HCT116 (cell line): ENCODE data around the gene KHDC4. TPM values are rescaled to one million over a fixed set of nuclear protein-coding genes. Genes with fewer than 3 reads are reported as not detected.
A peak's percentile ranks its signal among the peaks of the same experiment; 100 is the strongest.

Source experiments
- ATAC-seq: fragments of 200-7000 bp; cut with Tn5 transposase; 2 replicates; pipeline ENCODE4 v1.9.1; 2020; ENCODE audit warnings: mild to moderate bottlenecking, moderate library complexity
- BruUV-seq: library from RNA; stranded (reverse); fragments of 400-500 nt; replicated peaks from 2 replicates; lab custom pipeline; 2021; lab: Mats Ljungman, UMichigan
- CTCF ChIA-PET: fragments of 300-600 bp; sonication (Branson Sonifier 250); formaldehyde crosslinking; loops from one replicate; lab custom pipeline; 2021; ENCODE audit warnings: antibody characterized with exemption; lab: Charles Lee
- POLR2A ChIA-PET: fragments of 300-600, 350-600 bp; sonication (Branson Sonifier 250); formaldehyde crosslinking; loops from one replicate; lab custom pipeline; 2021; ENCODE audit warnings: antibody characterized with exemption; lab: Charles Lee
- RAD21 ChIA-PET, 2 experiments: fragments of 300-600 bp; sonication (Branson Sonifier 250); formaldehyde crosslinking; loops; one replicate each; lab custom pipeline; 2023; ENCODE audit warnings: low total read pairs in 2 of 2; ENCODE audit not compliant: uncharacterized antibody in 2 of 2, unreplicated experiment in 2 of 2, low non-redundant PET in 1 of 2; lab: Charles Lee
- DNase-seq: peaks from one replicate; pipeline ENCODE4 v3.0.0-alpha.2; 2010; ENCODE audit warnings: low read depth, low spot score
- H2AFZ ChIP-seq: fragments of 200-600 bp; shearing (Covaris generic), sonication (generic); 2 replicates; pipeline ENCODE4 v1.6.1; 2017; ENCODE audit warnings: low read depth, mixed run types, mixed read lengths, antibody characterized with exemption, low read length; ENCODE audit not compliant: poor library complexity, severe bottlenecking
- H3K27ac ChIP-seq: 2 replicates; pipeline ENCODE4 v1.5.1; 2012; ENCODE audit warnings: low read depth, low read length
- H3K27me3 ChIP-seq: fragments of 200-600 bp; sonication (generic); 2 replicates; pipeline ENCODE4 v1.6.1; 2016; ENCODE audit warnings: mixed run types, low read length, mixed read lengths; ENCODE audit not compliant: insufficient read depth
- H3K36me3 ChIP-seq, 2 experiments: fragments of 200-500 bp in 1 of 2; fragments of 200-600 bp in 1 of 2; sonication (Bioruptor generic) in 1 of 2; sonication (generic) in 1 of 2; 2 replicates each; pipeline versions ENCODE4 v1.5.1 to v1.6.1; 2014 to 2016; ENCODE audit warnings: low read length in 2 of 2, inconsistent platforms in 1 of 2, mixed read lengths in 1 of 2, mixed run types in 1 of 2; ENCODE audit not compliant: insufficient read depth in 2 of 2, control insufficient read depth in 1 of 2
- H3K4me1 ChIP-seq, 2 experiments: fragments of 200-600 bp in 1 of 2; sonication (generic) in 1 of 2; 2 replicates each; pipeline versions ENCODE4 v1.5.1 to v1.6.1; 2012 to 2017; ENCODE audit warnings: low read length in 2 of 2, inconsistent platforms in 1 of 2, mild to moderate bottlenecking in 1 of 2, mixed read lengths in 1 of 2, mixed run types in 1 of 2, moderate library complexity in 1 of 2; ENCODE audit not compliant: insufficient read depth in 2 of 2, control insufficient read depth in 1 of 2
- H3K4me2 ChIP-seq: fragments of 200-600 bp; sonication (generic); 2 replicates; pipeline ENCODE4 v1.6.1; 2017; ENCODE audit warnings: mixed run types, low read length, mixed read lengths
- H3K4me3 ChIP-seq, 2 experiments: fragments of 200-600 bp in 1 of 2; sonication (generic) in 1 of 2; replicated peaks in 1 of 2; 2 replicates each; pipeline ENCODE4 v1.5.1; 2011 to 2016; ENCODE audit warnings: low read length in 2 of 2, control low read depth in 1 of 2, low read depth in 1 of 2, mild to moderate bottlenecking in 1 of 2, mixed read lengths in 1 of 2, mixed run types in 1 of 2
- H3K79me2 ChIP-seq: fragments of 200-600 bp; sonication (generic); 2 replicates; pipeline ENCODE4 v1.6.1; 2017; ENCODE audit warnings: mild to moderate bottlenecking, mixed run types, low read length, moderate library complexity, mixed read lengths; ENCODE audit not compliant: insufficient read depth
- H3K9ac ChIP-seq: fragments of 200-600 bp; sonication (generic); 2 replicates; pipeline ENCODE4 v1.6.1; 2016; ENCODE audit warnings: low read length, mixed read lengths
- H3K9me2 ChIP-seq: fragments of 200-600 bp; sonication (generic), shearing (Covaris generic); 2 replicates; pipeline ENCODE4 v1.6.1; 2017; ENCODE audit warnings: mixed run types, mild to moderate bottlenecking, moderate library complexity; ENCODE audit not compliant: insufficient read depth
- H3K9me3 ChIP-seq, 2 experiments: fragments of 200-500 bp in 1 of 2; fragments of 200-600 bp in 1 of 2; sonication (Bioruptor generic) in 1 of 2; sonication (generic) in 1 of 2; 2 replicates each; pipeline ENCODE4 v1.6.1; 2014 to 2017; ENCODE audit warnings: low read length in 2 of 2, mixed read lengths in 2 of 2, inconsistent platforms in 1 of 2, low read depth in 1 of 2, mild to moderate bottlenecking in 1 of 2, mixed run types in 1 of 2, moderate library complexity in 1 of 2; ENCODE audit not compliant: control insufficient read depth in 1 of 2, insufficient read depth in 1 of 2
- H4K20me1 ChIP-seq: fragments of 200-600 bp; sonication (generic), shearing (Covaris generic); 2 replicates; pipeline ENCODE4 v1.6.1; 2017; ENCODE audit warnings: mixed run types, mild to moderate bottlenecking, moderate library complexity; ENCODE audit not compliant: insufficient read depth
- CBX3 ChIP-seq: IDR thresholded peaks from 2 replicates; pipeline ENCODE4 v1.6.1; 2012; ENCODE audit warnings: low read depth
- CEBPB ChIP-seq: IDR thresholded peaks from 2 replicates; pipeline ENCODE4 v1.6.1; 2012; ENCODE audit warnings: low read depth
- EGR1 ChIP-seq: IDR thresholded peaks from 2 replicates; pipeline ENCODE4 v1.6.1; 2012; ENCODE audit warnings: low read depth
- ELF1 ChIP-seq: IDR thresholded peaks from 2 replicates; pipeline ENCODE4 v1.6.1; 2012; ENCODE audit warnings: low read depth, borderline replicate concordance
- EZH2 ChIP-seq: fragments of 200-600 bp; sonication (generic); IDR thresholded peaks from 2 replicates; pipeline ENCODE4 v1.6.1; 2017; ENCODE audit warnings: antibody characterized with exemption, mixed run types
- EZH2phosphoT487 ChIP-seq: fragments of 200-600 bp; IDR thresholded peaks from 2 replicates; pipeline ENCODE4 v1.6.1; 2018; ENCODE audit warnings: antibody characterized with exemption, borderline replicate concordance
- FOSL1 ChIP-seq: IDR thresholded peaks from 2 replicates; pipeline ENCODE4 v1.6.1; 2012; ENCODE audit warnings: low read depth
- POLR2A ChIP-seq: IDR thresholded peaks from 2 replicates; pipeline ENCODE4 v1.7.0; 2011; ENCODE audit warnings: borderline replicate concordance; ENCODE audit not compliant: insufficient read depth, insufficient read length; ENCODE audit errors: extremely low read depth
- POLR2AphosphoS5 ChIP-seq: IDR thresholded peaks from 2 replicates; pipeline ENCODE4 v1.6.1; 2011; ENCODE audit warnings: mild to moderate bottlenecking, low read depth, low read length, moderate library complexity
- RAD21 ChIP-seq: IDR thresholded peaks from 2 replicates; pipeline ENCODE4 v1.6.1; 2012; ENCODE audit warnings: low read depth, mild to moderate bottlenecking
- SIN3A ChIP-seq: IDR thresholded peaks from 2 replicates; pipeline ENCODE4 v1.6.1; 2012; ENCODE audit warnings: low read depth
- SP1 ChIP-seq: IDR thresholded peaks from 2 replicates; pipeline ENCODE4 v1.6.1; 2012; ENCODE audit warnings: low read depth
- SRF ChIP-seq: IDR thresholded peaks from 2 replicates; pipeline ENCODE4 v1.6.1; 2012; ENCODE audit warnings: low read depth
- TCF7L2 ChIP-seq: IDR thresholded peaks from 2 replicates; pipeline ENCODE4 v1.7.0; 2011; ENCODE audit warnings: borderline replicate concordance, inconsistent platforms; ENCODE audit not compliant: insufficient read depth, insufficient read length; ENCODE audit errors: extremely low read depth
- YY1 ChIP-seq: IDR thresholded peaks from 2 replicates; pipeline ENCODE4 v1.6.1; 2011; ENCODE audit warnings: low read length, low read depth, moderate library complexity, mild to moderate bottlenecking; ENCODE audit not compliant: insufficient replicate concordance; ENCODE audit errors: extremely low read depth
- ZFX ChIP-seq: fragments of 450-650 bp; IDR thresholded peaks from 2 replicates; pipeline ENCODE4 v1.6.1; 2017
- ZNF274 ChIP-seq: fragments of 200-500 bp; sonication (Bioruptor generic); IDR thresholded peaks from 2 replicates; pipeline ENCODE4 v1.6.1; 2014; ENCODE audit warnings: mild to moderate bottlenecking, low read depth, low read length, inconsistent platforms
- intact Hi-C: fragments of 100-400 bp; cut with micrococcal nuclease; formaldehyde crosslinking; loops from 2 replicates; pipeline ENCODE4 v1.10.0; 2022
- total RNA-seq: library from RNA; stranded (reverse); gene quantifications from one replicate; pipeline ENCODE4 v1.2.1, GENCODE V29; 2021; ENCODE audit not compliant: unreplicated experiment
- TF ChIP-seq, protein P1 (sequence below): IDR thresholded peaks from 2 replicates; pipeline ENCODE4 v1.6.1; 2012
- TF ChIP-seq, protein P2 (sequence below): IDR thresholded peaks from 2 replicates; pipeline ENCODE4 v1.6.1; 2011; ENCODE audit warnings: mild to moderate bottlenecking, low read length, moderate library complexity; ENCODE audit not compliant: insufficient replicate concordance; ENCODE audit errors: extremely low read depth
- TF ChIP-seq, protein P3 (sequence below): IDR thresholded peaks from 2 replicates; pipeline ENCODE4 v1.6.1; 2012; ENCODE audit warnings: low read depth
- TF ChIP-seq, protein P4 (sequence below): IDR thresholded peaks from 2 replicates; pipeline ENCODE4 v1.6.1; 2012

The KHDC4 gene
- total RNA-seq, 1 experiment from 2014 or later = 60.7 TPM

DNA sequence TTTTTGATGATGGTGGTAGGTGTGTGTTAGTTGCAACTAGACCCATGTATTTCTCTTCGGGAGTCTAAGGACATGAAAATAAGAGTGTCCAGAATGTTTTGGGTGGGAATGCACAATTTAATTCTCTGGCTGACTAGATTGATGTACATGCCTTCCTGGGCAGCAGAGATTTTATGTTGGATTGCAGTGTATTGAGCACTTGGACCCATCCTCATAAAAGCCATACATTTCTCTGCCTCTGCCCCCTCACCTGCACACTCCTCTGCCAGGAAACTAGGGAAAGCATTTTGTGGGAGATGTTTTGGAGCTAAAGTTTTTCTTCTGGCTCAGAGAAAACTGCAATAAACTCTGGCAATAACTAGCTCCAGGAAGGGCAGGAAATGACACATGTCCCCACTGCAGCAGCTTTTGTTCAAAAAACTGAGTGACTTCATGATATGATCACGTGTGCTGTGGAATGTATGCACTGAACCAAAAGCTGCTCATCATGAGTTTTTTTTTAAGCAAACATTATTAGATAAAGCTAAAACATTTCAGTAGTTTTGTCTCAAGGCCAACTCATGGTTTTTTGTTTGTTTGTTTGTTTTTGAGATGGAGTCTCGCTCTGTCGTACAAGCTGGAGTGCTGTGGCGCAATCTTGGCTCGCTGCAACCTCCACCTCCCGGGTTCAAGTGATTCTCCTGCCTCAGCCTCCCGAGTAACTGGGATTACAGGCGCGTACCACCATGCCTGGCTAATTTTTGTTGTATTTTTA, 40.6 kb downstream of the KHDC4 start:
- H3K4me3 ChIP-seq = peak overlapping the region in 1 of 2 experiments; percentile 37; a peak in 2 of 4 replicates
- POLR2A ChIA-PET = interaction anchor here (0.7 to 1.6 kb wide), 3 partner anchors 41 to 90 kb away, joined by 3 to 5 read pairs (median 4); partner anchors contain the start of gene KHDC4
- TF ChIP-seq, protein P1, sequence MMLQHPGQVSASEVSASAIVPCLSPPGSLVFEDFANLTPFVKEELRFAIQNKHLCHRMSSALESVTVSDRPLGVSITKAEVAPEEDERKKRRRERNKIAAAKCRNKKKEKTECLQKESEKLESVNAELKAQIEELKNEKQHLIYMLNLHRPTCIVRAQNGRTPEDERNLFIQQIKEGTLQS = no peak
- 0 out of 2 replicates have a peak, but pooled peaks have one; percentile 46 for TF ChIP-seq SRF
- TF ChIP-seq CEBPB = no peak; the same call in 1 of the 2 replicates
- TF ChIP-seq FOSL1 = peak; percentile 49
- TF ChIP-seq EGR1 = no peak
- TF ChIP-seq EZH2 = no peak
- TF ChIP-seq TCF7L2 = no peak
- TF ChIP-seq, protein P2, sequence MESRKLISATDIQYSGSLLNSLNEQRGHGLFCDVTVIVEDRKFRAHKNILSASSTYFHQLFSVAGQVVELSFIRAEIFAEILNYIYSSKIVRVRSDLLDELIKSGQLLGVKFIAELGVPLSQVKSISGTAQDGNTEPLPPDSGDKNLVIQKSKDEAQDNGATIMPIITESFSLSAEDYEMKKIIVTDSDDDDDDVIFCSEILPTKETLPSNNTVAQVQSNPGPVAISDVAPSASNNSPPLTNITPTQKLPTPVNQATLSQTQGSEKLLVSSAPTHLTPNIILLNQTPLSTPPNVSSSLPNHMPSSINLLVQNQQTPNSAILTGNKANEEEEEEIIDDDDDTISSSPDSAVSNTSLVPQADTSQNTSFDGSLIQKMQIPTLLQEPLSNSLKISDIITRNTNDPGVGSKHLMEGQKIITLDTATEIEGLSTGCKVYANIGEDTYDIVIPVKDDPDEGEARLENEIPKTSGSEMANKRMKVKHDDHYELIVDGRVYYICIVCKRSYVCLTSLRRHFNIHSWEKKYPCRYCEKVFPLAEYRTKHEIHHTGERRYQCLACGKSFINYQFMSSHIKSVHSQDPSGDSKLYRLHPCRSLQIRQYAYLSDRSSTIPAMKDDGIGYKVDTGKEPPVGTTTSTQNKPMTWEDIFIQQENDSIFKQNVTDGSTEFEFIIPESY = no peak
- TF ChIP-seq SIN3A = no peak
- TF ChIP-seq RAD21 = no peak
- peak; percentile 46 for TF ChIP-seq POLR2AphosphoS5
- TF ChIP-seq CBX3 = no peak
- TF ChIP-seq ZNF274 = no peak
- no peak; the same call in 1 of the 2 replicates for TF ChIP-seq SP1
- no peak for TF ChIP-seq YY1
- TF ChIP-seq, protein P3, sequence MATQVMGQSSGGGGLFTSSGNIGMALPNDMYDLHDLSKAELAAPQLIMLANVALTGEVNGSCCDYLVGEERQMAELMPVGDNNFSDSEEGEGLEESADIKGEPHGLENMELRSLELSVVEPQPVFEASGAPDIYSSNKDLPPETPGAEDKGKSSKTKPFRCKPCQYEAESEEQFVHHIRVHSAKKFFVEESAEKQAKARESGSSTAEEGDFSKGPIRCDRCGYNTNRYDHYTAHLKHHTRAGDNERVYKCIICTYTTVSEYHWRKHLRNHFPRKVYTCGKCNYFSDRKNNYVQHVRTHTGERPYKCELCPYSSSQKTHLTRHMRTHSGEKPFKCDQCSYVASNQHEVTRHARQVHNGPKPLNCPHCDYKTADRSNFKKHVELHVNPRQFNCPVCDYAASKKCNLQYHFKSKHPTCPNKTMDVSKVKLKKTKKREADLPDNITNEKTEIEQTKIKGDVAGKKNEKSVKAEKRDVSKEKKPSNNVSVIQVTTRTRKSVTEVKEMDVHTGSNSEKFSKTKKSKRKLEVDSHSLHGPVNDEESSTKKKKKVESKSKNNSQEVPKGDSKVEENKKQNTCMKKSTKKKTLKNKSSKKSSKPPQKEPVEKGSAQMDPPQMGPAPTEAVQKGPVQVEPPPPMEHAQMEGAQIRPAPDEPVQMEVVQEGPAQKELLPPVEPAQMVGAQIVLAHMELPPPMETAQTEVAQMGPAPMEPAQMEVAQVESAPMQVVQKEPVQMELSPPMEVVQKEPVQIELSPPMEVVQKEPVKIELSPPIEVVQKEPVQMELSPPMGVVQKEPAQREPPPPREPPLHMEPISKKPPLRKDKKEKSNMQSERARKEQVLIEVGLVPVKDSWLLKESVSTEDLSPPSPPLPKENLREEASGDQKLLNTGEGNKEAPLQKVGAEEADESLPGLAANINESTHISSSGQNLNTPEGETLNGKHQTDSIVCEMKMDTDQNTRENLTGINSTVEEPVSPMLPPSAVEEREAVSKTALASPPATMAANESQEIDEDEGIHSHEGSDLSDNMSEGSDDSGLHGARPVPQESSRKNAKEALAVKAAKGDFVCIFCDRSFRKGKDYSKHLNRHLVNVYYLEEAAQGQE = no peak
- TF ChIP-seq ZFX = no peak
- no peak for TF ChIP-seq ELF1
- TF ChIP-seq EZH2phosphoT487 = no peak
- TF ChIP-seq POLR2A = no peak
- TF ChIP-seq, protein P4, sequence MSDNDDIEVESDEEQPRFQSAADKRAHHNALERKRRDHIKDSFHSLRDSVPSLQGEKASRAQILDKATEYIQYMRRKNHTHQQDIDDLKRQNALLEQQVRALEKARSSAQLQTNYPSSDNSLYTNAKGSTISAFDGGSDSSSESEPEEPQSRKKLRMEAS = peak; percentile 65

More for the DNA sequence above, 40.6 kb downstream of the KHDC4 start:
- peak overlapping the region; percentile 69 for H3K4me2 ChIP-seq
- H3K79me2 ChIP-seq = peaks cover 1% of the 10 kb centered on the region; the same call in 1 of the 2 replicates
- ATAC-seq = peak; percentile 58
- intact Hi-C loops = no loop called here
- H3K27me3 ChIP-seq = no peaks in the 10 kb centered on the region
- ChIA-PET CTCF (interaction anchor here (1.6 kb wide), 1 partner anchor 9 kb away, joined by 3 read pairs; no protein-coding TSS in a partner anchor), RAD21 (interaction anchor here in 1 of 2 experiments (0.6 kb wide), 1 partner anchor 60 kb away, joined by 4 read pairs; no protein-coding TSS in a partner anchor)
- no peaks in the 10 kb centered on the region for H3K9me3 ChIP-seq
- no peak overlapping the region for H2AFZ ChIP-seq
- peak overlapping the region; percentile 55 for H3K9ac ChIP-seq
- H3K36me3 ChIP-seq = peaks cover 4 to 13% of the 10 kb centered on the region in 2 experiments; a peak in 3 of 4 replicates
- no peaks in the 10 kb centered on the region for H3K9me2 ChIP-seq
- peak overlapping the region; percentile 81 for H3K27ac ChIP-seq
- H4K20me1 ChIP-seq = peaks cover under 1% of the 10 kb centered on the region; the same call in 1 of the 2 replicates
- H3K4me1 ChIP-seq = peaks cover 27 to 41% of the 10 kb centered on the region in 2 experiments
- peak; percentile 27 for DNase-seq
- BruUV-seq = TSS peak; percentile 81
